NCI-H2107 treated with DMSO at 0.1 percent for 48 hours (cell line): ENCODE measurements around the gene PLOD1.
"Not testable (repeated sequence)": the region's sequence is repeated elsewhere in the genome, so short reads cannot be mapped to it uniquely, and the experiment has no call there.

Experiments used
- DNase-seq: peaks from one replicate; lab custom pipeline; 2025; ENCODE audit not compliant: unreplicated experiment; lab: John Stamatoyannopoulos, UW

Gene PLOD1

DNA sequence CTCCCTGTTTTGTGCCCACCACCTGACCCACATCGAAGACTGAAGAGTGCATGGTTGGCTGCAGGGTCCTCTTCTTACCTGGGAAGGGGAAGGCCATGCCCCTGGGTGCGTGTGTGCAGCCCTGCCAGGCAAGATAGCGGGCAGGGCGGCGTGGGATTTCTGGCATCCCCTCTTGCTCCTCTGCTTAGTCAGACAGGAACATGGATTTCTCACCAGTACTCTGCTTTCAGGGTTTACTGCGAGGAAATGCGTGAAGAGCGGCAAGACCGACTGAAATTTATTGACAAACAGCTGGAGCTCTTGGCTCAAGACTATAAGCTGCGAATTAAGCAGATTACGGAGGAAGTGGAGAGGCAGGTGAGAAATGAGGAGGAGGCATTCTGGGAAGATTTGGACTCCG lies 69.2 kb downstream of the PLOD1 start:
- DNase-seq, result no peak

DNA sequence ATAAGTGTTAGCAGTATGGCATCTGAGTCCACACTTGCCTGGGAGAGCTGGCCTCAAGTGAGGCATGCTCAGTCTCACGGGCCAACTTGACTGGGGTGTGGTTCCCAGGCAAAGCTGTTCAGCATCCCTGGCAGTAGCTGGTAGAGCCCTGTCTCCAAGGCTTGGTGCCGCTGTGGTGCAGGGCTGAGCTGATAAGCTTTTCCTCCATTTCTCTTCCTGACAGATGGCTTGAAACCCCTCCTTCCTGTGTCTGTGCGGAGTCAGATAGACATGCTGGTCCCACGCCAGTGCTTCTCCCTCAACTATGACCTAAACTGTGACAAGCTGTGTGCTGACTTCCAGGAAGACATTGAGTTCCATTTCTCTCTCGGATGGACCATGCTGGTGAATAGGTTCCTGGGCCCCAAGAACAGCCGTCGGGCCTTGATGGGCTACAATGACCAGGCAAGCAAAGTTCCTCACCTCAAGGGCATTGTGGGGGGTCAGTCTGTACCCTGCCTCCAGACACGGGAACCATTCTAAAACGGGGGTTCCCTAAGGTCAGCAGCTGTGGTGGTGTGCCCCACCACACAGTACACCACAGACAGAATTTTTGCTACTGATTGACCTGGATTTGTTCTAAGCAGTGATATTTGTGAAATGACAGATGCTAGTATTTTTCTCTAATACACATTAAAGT lies 71.1 kb downstream of the PLOD1 start:
- DNase-seq, result no peak

DNA sequence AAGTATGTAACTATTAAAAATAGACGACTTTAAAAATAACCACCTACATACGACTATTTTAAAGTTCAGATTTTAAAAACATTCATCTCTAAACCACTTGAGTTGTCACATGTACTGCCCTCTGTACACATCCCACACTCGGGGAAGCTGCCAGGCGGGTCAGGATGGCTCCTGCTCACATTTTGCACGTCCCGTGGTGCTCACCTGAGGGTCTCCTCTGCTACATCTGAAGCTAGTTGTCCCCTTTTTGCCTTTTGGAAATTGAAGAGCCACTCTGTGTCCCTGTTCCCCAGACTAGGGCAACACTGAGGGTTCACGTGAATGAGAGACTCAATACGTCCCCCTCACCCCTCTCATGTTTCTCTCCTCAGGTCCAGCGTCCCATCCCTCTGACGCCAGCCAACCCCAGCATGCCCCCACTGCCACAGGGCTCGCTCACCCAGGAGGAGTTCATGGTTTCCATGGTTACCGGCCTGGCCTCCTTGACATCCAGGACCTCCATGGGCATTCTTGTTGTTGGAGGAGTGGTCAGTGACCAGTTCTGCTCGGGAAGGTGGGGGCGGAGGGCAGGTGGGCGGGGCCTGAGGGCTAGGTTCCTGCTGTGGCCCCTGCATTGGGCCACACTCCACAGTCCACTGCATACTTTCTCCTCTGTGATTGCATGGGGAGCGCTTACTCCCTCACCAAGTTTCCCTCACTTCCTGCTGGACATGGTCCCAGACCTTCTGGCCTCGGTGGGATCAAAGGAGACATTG lies 71.8 kb downstream of the PLOD1 start:
- no peak for DNase-seq

DNA sequence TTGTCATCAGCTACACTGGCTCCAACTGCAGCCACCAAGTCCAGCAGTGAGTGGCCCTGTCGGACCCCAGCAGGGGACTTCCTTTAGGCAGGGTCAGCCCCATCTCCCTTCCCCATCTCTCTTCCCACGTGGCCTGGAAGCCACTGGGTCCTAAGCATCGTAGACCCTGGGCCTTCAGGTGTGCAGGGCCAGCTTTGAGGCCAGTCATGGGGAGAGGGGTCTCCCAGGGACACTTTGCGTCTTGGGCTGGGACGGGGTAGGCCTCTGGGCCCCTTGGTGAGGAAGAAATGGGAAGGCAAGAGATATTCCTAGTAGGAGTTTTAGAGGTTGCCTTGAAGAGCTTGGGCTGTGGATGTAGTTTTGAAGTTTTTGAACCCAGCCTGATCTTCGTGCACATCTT lies 72.7 kb downstream of the PLOD1 start:
- DNase-seq, result no peak

DNA sequence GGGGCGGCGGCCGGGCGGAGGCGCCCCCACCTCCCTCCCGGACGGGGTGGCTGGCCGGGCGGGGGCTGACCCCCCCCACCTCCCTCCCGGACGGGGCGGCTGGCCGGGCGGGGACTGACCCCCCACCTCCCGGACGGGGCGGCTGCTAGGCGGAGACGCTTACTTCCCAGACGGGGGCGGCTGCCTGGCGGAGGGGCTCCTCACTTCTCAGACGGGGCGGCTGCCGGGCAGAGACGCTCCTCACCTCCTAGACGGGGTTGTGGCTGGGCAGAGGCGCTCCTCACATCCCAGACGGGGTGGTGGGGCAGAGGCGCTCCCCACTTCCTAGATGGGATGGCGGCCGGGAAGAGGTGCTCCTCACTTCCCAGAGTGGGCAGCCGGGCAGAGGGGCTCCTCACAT lies 73.8 kb downstream of the PLOD1 start:
- DNase-seq, result not testable (repeated sequence)

DNA sequence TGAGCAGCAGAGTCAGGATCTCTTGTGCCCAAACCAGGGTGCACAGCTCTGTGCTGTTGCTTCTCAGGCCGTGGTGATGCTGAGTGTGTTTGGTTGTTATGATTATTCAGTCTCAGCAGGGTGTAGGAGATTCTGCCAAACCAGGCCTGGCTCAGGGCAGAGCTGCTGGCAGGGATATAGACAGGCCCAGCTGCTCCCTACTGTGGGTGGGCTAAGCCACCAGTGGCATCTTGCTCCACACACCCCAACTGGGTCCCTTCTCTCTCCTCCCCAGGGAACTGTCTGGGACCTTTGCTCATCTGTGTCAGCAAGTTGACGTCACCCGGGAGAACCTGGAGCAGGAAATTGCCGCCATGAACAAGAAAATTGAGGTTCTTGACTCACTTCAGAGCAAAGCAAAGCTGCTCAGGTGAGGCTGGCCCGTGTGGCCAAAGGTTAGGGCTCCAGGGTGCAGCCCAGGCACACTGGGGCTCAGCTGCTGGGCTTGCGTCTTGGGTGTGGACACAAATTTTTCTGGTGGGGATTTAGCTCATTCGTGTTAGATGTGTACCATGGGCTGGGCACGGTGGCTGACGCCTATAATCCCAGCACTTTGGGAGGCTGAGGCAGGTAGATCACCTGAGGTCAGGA lies 74.9 kb downstream of the PLOD1 start:
- no peak for DNase-seq

DNA sequence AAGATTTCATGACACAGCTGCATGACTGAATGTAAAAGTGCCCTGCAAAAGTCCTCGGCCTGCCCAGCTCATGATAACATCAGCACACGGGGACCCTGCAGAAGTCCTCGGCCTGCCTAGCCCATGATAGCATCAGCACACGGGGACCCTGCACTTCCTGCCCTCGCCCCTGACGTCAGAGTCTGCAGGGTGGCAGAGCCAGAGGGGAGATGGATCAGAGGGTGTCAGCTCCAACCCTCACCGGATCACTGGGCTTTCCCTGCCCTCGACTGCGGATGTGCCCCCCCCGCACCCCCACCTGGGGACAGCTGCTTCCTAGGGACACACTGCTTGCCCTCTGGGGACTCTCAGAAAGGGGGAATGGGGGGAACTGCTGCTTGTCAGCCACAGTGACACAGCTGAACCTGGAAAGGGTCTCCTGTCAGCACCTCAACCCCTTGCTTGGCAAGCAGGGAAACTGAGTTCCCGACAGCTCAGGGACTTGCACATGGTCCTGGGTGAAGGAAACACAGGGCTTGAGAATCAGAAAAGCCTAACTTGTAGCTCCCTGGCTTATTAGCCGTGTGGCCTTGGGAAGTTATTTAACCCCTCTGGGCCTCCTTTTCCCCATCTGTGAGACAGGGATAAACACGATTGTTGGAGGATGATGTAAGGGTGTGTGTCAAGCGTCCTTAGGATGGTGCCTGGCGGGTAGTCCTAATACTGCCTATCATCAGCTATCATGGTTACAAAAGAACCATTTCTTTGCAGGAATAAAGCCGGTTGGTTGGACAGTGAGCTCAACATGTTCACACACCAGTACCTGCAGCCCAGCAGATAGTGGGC lies 76.4 kb downstream of the PLOD1 start:
- no peak for DNase-seq

DNA sequence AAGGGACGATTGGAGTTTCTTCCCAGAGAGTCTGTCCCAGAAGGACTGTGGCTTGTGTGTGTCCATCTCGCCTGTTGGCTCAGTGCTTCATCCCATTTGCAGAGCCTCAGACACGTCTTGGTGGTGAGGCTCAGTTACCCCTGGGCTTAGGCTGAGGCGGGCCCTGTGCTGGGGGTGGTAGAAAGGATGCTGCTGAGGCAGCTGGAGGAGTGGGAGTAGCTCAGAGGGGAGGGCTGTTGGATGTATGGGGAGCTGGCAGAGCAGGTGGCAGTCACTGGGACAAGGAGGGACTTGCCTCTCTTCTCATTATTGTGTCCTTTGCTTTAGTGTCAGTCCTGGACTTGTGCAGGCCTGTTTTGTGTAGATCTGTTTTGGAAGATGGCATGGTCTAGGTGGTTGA lies 77.5 kb downstream of the PLOD1 start:
- DNase-seq, result no peak

DNA sequence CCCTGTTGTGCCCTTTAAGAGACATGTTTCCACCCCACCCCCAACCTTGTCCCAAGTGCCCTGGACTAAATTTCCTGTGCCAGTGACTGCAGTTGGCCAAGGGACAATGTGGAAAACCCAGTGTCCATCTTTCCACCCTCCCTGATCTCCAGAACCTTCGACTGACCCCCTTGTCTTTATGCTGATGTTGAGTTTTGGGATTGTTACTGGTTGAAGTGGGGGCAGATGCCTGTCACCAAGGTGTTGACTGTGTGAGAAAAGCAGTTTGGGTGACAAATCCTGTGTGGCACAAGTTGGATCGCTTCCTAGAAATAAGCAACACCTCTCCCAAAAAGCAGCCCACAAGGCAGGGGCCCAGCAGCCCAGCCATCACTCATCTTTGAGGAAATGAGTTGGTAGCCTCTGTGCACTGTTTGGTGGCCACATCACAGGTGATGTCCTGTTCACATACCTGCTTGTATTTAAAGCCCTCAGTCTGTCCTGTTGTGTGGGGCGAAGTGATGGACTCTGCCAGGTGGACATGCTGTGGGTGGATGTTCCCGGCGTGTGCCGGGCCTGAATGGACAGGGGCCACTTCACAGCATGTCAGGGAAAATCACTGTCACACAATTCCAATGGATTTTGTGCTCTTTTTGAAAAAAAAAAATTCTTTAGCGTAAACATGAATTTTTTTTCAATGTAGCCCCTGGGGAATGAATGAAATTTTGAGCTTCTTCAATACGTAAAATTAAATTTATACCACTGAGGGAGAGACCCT lies 78.2 kb downstream of the PLOD1 start:
- no peak for DNase-seq

DNA sequence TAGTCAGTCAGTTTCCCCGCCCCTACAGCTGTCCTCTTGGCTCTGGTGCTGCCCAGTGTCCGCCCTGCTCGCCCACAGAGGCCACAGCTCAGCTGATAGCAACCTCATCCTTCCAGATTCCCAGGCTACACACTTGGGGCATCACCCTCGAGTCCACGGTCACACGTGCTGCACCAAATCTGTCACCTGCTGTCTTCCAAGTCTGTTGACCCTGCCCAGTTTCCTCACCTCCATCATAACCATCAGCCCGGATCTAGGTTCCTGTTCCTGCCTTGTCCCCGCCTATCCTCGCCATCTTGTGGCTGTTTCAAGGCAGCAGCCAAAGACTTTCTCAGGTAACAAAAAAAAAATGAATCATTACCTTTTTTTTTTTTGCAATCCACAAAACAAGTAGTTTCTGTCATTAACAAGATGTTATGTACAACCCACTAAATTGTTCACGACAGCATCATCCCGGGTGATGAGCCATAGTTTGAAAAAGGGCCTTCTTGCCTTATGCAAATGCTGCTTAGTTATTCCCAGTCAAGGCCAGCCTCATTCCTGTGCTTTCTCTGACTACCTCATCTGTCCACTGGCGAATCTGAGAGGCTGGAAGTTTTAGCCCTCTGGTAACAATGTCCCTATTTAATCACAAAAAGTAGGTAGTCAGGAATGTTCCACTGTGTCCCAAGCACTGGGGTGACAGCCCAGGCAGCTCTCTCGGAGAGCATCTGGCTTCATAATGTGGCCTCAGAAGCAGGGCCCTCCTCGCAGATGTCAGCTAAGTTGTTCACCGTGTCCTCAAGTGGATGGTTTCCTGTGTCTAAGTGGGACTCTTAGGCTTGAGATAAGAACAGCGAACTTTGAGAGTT lies 79.8 kb downstream of the PLOD1 start:
- DNase-seq, result no peak

DNA sequence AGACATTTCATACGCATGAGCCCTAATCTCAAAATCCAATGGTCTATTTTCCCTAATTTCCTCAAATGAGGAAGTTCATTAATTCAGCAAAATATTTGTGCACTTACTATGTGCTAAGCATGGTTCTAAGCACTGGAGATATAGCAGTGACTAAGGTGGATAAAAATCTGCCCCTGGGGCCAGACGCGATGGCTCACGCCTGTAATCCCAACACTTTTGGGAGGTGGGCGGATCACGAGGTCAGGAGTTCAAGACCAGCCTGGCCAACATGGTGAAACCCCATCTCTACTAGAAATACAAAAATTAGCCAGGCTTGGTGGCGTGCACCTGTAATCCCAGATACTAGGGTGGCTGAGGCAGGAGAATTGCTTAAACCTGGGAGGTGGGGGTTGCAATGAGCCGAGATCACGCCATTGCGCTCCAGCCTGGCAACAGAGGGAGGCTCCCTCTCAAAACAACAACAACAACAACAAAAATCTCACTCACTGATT lies 80.5 kb downstream of the PLOD1 start:
- no peak for DNase-seq

DNA sequence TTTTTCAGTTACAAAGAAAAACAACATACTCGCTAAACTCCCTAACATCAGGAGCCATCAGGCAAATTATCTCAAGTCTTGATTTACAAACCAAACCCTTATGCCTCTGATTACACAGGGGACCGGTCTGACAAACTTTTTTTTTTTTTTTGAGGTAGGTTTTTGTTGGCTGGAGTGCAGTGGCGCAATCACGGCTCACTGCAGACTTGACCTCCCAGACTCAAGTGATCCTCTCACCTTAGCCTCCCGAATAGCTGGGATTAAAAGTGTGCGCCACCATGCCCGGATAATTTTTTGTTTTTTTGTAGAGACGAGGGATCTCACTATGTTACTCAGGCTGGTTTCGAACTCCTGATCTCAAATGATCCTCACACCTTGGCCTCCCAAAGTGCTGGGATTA lies 81.0 kb downstream of the PLOD1 start:
- DNase-seq, result no peak

DNA sequence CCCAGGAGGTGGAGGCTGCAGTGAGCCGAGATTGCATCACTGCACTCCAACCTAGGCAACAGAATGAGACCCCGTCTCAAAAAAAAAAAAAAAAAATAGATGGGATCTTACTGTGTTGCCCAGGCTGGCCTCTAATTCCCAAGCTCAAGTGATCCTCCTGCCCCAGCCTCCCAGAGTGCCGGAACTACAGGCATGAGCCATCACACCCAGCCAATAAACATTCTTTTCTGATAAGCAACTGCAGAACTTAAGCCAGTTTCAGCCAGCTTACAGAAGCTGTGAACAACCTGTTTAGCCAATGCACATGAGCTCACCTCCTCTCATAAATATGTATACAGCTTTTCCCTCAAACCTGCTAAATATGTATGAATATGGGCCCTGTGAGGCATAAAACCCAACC lies 81.7 kb downstream of the PLOD1 start:
- no peak for DNase-seq

DNA sequence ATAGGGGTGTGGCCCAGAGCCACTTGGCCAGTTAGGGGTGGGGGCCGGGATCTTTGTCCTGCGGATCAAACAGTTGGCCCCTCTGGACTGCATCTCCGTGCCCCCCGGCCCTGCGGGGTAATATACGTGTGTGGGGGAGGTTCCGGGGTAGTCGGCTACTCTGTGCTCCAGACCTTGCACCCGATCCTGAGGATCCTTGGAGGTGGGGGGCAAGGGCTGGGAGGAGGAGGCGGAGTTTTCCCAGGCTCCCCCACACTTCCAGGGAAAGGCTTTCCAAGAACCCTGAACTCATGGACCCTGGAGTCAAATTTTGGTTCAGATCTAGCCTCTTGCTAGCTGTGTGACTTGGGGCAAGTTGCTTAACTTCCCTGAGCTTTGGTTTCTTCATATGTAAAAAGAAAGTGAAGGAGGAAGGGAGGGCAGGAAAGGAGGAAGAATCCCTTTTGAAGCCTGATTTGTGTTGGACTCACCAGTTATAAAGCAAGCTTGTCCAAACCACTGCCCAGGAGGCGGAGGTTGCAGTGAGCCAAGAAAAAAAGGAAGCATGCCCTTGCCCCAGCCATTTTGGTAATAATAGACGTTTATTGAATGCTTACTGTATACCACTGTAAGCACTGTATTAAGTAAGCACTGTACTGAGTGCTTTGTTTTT lies 85.5 kb downstream of the PLOD1 start:
- DNase-seq, result no peak

DNA sequence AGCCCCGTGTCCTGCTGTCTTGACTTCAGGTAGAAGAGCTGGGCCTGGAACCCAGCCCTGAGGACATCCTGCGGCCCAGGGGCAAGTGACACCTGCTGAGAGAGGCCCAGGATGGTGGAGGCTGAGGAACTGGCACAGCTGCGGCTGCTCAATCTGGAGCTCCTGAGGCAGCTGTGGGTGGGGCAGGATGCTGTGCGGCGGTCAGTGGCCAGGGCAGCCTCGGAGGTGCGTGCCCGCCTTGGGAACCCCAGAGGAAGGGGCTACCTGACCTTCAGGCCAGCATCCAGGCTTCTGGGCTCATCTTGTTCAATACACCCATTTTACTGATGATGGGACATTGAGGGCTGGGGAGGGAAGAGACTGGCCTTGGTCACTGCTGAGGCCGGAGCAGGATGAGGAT lies 87.1 kb downstream of the PLOD1 start:
- no peak for DNase-seq

DNA sequence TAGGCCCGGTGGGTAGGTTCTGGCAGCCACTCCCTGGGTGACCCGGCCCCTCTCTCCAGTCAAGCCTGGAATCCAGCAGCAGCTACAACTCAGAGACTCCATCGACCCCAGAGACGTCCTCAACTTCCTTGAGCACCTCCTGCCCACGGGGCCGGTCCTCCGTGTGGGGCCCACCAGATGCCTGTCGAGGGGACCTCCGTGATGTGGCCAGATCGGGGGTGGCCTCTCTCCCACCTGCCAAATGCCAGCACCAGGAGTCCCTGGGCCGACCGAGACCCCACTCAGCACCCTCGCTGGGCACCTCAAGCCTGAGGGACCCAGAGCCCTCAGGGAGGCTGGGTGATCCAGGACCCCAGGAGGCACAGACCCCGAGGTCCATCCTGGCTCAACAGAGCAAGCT lies 87.5 kb downstream of the PLOD1 start:
- DNase-seq, result no peak
